HG02759 (cell line): ENCODE data around the gene EPN3.
A peak's percentile ranks its signal among the peaks of the same experiment; 100 is the strongest.

Experiments
- ATAC-seq: cut with Tn5 transposase; IDR thresholded peaks from one replicate; pipeline ENCODE4 v1.9.1; 2021; ENCODE audit warnings: mild to moderate bottlenecking, moderate library complexity; ENCODE audit not compliant: unreplicated experiment

Gene EPN3

GRCh38 chr17:50533720-50534148 is 1.2 kb downstream of the EPN3 start:
- no peak for ATAC-seq

GRCh38 chr17:50534222-50534978 is 1.9 kb downstream of the EPN3 start:
- no peak for ATAC-seq

GRCh38 chr17:50534979-50535326 is 2.4 kb downstream of the EPN3 start:
- ATAC-seq, result no peak

GRCh38 chr17:50535407-50535806 is 2.9 kb downstream of the EPN3 start:
- no peak for ATAC-seq

- ATAC-seq, result no peak
Measured at GRCh38 chr17:50536683-50537646, 4.4 kb downstream of the EPN3 start.

GRCh38 chr17:50537721-50538548 is 5.4 kb downstream of the EPN3 start:
- no peak for ATAC-seq

- ATAC-seq, result no peak
Measured at GRCh38 chr17:50538549-50539410, 6.2 kb downstream of the EPN3 start.

- ATAC-seq, result no peak
Measured at GRCh38 chr17:50539762-50540559, 7.4 kb downstream of the EPN3 start.

- no peak for ATAC-seq
Measured at GRCh38 chr17:50540560-50541401, 8.2 kb downstream of the EPN3 start.

GRCh38 chr17:50541402-50541715 is 8.8 kb downstream of the EPN3 start:
- ATAC-seq, result no peak

GRCh38 chr17:50541716-50542688 is 9.5 kb downstream of the EPN3 start:
- peak; percentile 86 for ATAC-seq

GRCh38 chr17:50542795-50543774 is 10.6 kb downstream of the EPN3 start:
- ATAC-seq, result no peak

GRCh38 chr17:50544516-50544915 is 12.0 kb downstream of the EPN3 start:
- ATAC-seq, result no peak

GRCh38 chr17:50545311-50545710 is 12.8 kb downstream of the EPN3 start:
- no peak for ATAC-seq

- ATAC-seq, result no peak
Measured at GRCh38 chr17:50546701-50547034, 14.1 kb downstream of the EPN3 start.

GRCh38 chr17:50547035-50547735 is 14.7 kb downstream of the EPN3 start, which contains the start of gene SPATA20:
Gene SPATA20 (plus strand): TSS chr17:50547174. CDS start chr17:50547209, 35 bp downstream.
- ATAC-seq, result peak; percentile 74
